SH-SY5Y (cell line): Measurements from ENCODE around the gene LACRT.

ENCODE experiments used
- GATA2 ChIP-seq: IDR thresholded peaks from 2 replicates; pipeline ENCODE4 v1.6.1; 2011; ENCODE audit warnings: mild to moderate bottlenecking, low read depth, low read length
- GATA3 ChIP-seq: IDR thresholded peaks from 2 replicates; pipeline ENCODE4 v1.6.1; 2011; ENCODE audit warnings: low read depth, mild to moderate bottlenecking, low read length, moderate library complexity

LACRT gene

GRCh38 chr12:54616933-54617680 is 17.6 kb downstream of the LACRT start:
- no peak for TF ChIP-seq GATA2

- TF ChIP-seq GATA3 (no peak), GATA2 (no peak)
These were observed 22.4 kb downstream of the LACRT start for GRCh38 chr12:54612225-54612750.

DNA sequence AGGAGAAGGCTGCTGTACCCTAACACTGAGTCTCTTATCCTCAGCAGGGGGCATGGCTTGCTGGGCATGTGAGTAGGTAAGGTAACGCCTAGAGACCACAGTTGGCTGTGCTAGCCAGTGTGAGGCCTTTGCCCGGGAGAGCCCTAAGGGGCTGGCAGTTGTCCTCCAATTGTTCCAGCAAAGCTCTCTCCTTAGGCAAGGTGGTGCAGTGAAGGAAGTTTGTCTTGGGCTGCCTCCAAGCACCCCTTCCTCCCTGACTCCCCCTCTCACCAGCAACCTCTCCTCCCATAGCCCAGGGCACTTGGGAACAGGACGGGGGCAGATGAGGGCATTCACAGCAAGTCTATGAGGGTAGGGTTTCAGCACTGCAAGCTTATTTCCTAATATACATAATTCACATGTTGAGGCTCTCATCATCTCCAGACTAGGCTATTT is 23.0 kb downstream of the LACRT start:
- TF ChIP-seq GATA3 (no peak), GATA2 (no peak)

DNA sequence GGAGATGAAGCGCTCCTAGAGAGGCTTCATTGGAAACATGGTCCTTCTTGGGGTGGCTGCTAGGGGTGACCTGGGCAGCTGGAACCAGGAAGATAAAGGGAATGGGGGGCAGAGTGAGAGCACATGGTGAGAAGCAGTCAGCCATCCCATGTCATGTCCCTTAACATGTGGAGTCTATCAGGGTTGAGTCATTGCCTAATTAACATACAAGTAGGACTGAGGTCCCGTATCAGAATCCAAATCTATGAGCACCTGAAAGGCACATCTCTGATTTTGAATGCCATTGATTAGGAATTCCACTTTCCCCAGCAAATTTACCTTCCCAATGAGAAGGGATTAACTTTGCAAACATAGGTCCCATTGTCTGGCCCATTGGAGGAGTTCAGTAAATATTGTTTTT is 25.9 kb downstream of the LACRT start:
- TF ChIP-seq GATA3 (no peak), GATA2 (no peak)

DNA sequence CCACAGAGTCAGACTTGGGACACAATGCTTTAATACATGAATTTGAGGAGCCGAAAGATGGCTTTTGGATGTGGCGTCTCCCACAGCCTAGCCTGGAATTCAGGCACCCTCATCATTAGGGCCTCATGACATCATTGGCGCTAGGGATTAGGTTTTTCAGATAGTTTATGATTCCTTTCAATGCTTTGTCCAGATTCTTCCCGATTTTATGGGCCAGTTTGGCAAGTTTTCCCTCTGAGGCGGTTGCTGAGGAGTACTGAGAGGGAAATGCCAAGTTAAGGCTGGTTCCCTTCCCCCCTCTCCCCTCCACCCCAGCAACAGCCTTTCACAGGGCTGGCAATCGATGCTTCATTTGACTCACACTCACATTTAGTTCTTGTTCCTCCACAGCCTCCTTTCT is 26.5 kb downstream of the LACRT start:
- TF ChIP-seq GATA2 (no peak), GATA3 (no peak)

DNA sequence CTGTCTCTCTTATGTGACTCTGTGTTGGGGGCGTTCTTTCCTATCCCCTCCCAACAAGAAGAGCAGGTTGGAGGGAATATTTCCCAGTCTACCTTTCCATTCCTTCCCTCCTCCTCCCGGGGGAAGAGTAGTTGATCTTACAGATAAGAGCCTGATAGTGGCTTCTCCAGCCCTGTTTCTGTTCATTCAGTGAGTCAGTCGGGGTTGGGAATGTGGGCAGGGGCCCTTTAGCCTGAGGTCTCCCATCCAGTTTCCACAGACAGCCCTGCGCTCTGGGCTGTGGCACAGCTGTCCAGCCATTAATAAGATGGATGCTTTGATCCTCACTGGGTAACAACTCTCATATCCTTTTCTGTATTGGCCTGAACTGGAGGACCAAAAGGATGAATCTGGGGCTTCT is 28.1 kb downstream of the LACRT start:
- no peak for TF ChIP-seq GATA2
- TF ChIP-seq GATA3 = no peak

DNA sequence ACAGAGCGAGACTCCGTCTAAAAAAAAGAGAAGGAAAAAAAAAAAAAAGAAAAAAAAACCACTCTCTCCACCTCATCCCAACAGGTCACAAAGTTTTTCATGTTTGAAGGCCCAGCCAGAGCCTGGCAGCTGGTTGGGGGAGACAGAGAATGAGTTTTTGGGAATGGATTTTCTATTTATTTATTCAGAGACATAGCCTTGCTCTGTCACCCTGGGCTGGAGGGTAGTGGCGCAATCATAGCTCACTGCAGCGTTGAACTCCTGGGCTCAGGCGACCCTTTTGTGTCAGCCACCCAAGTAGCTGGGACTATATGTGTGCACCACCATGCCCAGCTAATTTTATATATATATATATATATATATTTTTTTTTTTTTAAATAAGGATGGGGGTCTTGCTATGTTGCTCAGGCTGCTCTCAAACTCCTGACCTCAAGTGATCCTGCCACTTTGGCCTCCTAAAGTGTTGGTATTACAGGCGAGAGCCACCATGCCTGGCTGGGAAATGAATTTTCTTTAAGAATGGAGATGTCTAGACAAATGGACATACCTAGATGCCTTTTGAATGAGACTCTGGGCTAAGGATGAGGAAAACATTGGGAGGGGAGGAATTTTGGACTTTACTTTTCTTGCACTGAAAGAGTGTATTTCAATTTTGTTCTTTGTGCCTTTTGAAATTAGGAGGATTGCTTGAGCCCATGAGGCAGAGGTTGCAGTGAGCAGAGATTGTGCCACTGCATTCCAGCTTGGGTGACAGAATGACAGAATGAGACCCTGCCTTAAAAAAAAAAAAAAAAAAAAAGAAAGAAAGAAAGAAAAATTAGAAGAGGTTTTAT is 29.3 kb downstream of the LACRT start:
- TF ChIP-seq GATA3 (no peak), GATA2 (no peak)

DNA sequence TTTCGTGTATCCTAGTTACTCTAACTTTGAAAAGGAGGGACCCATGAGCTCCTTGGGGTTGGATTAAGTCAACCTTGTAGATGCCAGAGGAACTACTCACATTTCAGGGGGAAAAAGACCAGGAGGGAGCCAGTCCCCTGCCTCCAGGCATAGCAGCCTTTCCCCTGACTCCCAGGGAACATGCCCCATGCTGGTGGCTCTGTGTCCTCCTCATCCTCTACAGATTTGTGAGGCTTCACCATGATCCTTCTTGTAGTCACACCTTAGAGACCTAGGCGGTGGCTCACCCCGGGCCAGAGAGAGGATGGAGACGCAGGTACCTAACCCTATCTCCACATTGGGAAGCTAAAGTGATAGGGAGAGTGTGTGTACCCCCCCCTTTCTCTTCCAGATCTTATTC is 30.3 kb downstream of the LACRT start:
- TF ChIP-seq GATA3 = no peak
- TF ChIP-seq GATA2 = no peak

DNA sequence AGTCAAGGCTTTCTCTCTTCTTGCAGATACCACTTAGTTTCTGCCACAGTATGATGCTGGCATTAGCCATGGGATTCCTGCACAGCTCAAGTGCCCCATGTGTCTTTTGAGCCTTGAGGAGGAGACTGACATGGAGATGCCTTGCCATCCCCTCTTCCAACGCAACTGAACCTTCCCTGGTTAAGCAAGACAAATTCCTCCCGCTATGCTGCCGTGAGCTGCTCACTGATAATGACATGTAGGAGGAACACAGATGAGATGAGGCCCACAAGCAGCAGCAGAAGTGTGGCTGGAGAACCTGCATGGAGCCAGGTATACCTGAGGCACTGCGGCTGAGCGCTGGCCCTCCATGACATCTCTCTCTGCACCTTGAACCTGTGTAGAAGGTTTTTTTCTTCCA is 30.8 kb downstream of the LACRT start:
- TF ChIP-seq GATA2 (no peak), GATA3 (no peak)

- TF ChIP-seq GATA2 (no peak), GATA3 (no peak)
These were observed 31.4 kb downstream of the LACRT start for GRCh38 chr12:54603173-54603814.

- TF ChIP-seq GATA3 = no peak
- TF ChIP-seq GATA2 = no peak
These were observed 32.0 kb downstream of the LACRT start for GRCh38 chr12:54602661-54603060.

DNA sequence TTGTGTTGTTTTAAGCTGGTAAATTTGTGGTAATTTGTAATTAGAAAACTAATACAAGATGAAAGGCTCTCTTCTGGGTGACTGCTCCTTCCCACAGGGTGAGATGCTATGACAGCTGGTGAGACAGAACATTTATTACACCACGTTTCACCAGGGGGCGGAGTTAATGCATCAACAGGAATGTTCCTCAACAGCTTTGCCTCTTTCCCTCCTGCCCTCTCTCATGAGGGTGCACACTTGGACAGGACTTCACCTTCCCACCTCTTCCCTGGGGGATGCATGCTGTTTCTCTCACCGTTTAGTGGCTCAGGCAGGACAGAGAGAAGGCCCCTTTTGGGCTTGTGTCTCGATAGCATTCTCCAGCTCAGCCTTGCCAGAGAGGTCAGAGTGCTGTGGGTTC is 32.9 kb downstream of the LACRT start:
- TF ChIP-seq GATA3 = no peak
- TF ChIP-seq GATA2 = no peak

- TF ChIP-seq GATA3 = no peak
- TF ChIP-seq GATA2 = no peak
These were observed 35.7 kb downstream of the LACRT start for GRCh38 chr12:54598970-54599369.

- TF ChIP-seq GATA3 (no peak), GATA2 (no peak)
These were observed 38.2 kb downstream of the LACRT start for GRCh38 chr12:54596526-54596946.
